Activated B cell treated with CpG ODN at 0.5 μM for 24 hours (primary cell): ENCODE data around the gene EXOSC7. TPM values are rescaled to one million over a fixed set of nuclear protein-coding genes. Genes with fewer than 3 reads are reported as not detected.
"Not testable (repeated sequence)": the region's sequence is repeated elsewhere in the genome, so short reads cannot be mapped to it uniquely, and the experiment has no call there.

Source experiments
- ATAC-seq: fragments of 200-7000 bp; cut with Tn5 transposase; one replicate; pipeline ENCODE4 v1.10.0; 2021; ENCODE audit warnings: low read depth, mild to moderate bottlenecking, moderate library complexity
- CTCF ChIA-PET: fragments of 350-600 bp; sonication (Branson Sonifier 250); formaldehyde crosslinking; loops from one replicate; lab custom pipeline; 2021; ENCODE audit warnings: antibody characterized with exemption; lab: Charles Lee
- POLR2A ChIA-PET: fragments of 350-600 bp; sonication (Branson Sonifier 250); formaldehyde crosslinking; loops from one replicate; lab custom pipeline; 2021; ENCODE audit warnings: antibody characterized with exemption; lab: Charles Lee
- DNase-seq: peaks from one replicate; pipeline ENCODE4 v3.0.0; 2022
- H3K27ac Mint-ChIP-seq: one replicate; pipeline ENCODE4 v1.8.0; 2020; ENCODE audit warnings: mixed read lengths
- H3K27me3 Mint-ChIP-seq: one replicate; pipeline ENCODE4 v1.8.0; 2021; ENCODE audit warnings: mixed read lengths
- H3K36me3 Mint-ChIP-seq: one replicate; pipeline ENCODE4 v1.8.0; 2021; ENCODE audit warnings: low read depth, mixed read lengths
- H3K4me1 Mint-ChIP-seq: one replicate; pipeline ENCODE4 v1.8.0; 2021; ENCODE audit warnings: mixed read lengths
- H3K4me3 Mint-ChIP-seq: one replicate; pipeline ENCODE4 v1.8.0; 2020; ENCODE audit warnings: mild to moderate bottlenecking, mixed read lengths
- H3K9me3 Mint-ChIP-seq: one replicate; pipeline ENCODE4 v1.8.0; 2020; ENCODE audit warnings: mixed read lengths
- intact Hi-C: fragments of 100-400 bp; cut with micrococcal nuclease; formaldehyde crosslinking; loops from one replicate; pipeline ENCODE4 v1.15.1; 2024
- total RNA-seq: library from RNA; stranded (reverse); gene quantifications from 2 replicates; pipeline ENCODE4 v1.2.3, GENCODE V29; 2022
- TF ChIP-seq, protein P1 (sequence below): fragments of 200-600 bp; IDR thresholded peaks from one replicate; pipeline ENCODE4 v1.8.0; 2022; ENCODE audit warnings: antibody characterized with exemption, mild to moderate bottlenecking

The EXOSC7 gene
- total RNA-seq, 1 donor from 2014 or later = 44.0 TPM

DNA sequence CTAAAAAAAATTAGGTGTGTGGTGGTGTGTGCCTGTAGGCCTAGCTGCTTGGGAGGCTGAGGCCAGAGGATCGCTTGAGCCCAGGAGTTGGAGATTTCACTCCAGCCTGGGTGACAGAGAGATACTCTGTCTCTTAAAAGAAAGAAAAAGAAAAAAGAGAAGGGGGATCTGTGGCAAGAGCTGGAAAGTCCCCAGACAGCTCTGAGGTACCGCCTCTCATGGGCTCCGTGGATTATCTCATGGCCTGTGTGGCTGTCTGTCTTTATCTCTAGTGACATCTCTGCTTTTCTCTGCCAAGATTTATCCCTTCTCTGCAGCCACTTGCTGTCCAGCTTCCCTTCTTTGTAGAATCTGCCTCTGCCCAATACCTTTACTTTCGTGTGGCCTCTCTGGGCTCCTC, 5.7 kb downstream of the EXOSC7 start:
- TF ChIP-seq, protein P1, sequence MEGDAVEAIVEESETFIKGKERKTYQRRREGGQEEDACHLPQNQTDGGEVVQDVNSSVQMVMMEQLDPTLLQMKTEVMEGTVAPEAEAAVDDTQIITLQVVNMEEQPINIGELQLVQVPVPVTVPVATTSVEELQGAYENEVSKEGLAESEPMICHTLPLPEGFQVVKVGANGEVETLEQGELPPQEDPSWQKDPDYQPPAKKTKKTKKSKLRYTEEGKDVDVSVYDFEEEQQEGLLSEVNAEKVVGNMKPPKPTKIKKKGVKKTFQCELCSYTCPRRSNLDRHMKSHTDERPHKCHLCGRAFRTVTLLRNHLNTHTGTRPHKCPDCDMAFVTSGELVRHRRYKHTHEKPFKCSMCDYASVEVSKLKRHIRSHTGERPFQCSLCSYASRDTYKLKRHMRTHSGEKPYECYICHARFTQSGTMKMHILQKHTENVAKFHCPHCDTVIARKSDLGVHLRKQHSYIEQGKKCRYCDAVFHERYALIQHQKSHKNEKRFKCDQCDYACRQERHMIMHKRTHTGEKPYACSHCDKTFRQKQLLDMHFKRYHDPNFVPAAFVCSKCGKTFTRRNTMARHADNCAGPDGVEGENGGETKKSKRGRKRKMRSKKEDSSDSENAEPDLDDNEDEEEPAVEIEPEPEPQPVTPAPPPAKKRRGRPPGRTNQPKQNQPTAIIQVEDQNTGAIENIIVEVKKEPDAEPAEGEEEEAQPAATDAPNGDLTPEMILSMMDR = no peak
- Mint-ChIP-seq H3K36me3 (peaks cover 18% of the 10 kb centered on the region), H3K9me3 (no peaks in the 10 kb centered on the region), H3K27me3 (no peaks in the 10 kb centered on the region), H3K27ac (no peak overlapping the region), H3K4me1 (peaks cover 70% of the 10 kb centered on the region), H3K4me3 (no peak overlapping the region)
- ChIA-PET CTCF (no interaction called here), POLR2A (no interaction called here)
- DNase-seq = no peak
- peak; percentile 66 for ATAC-seq
- intact Hi-C loops = no loop called here

DNA sequence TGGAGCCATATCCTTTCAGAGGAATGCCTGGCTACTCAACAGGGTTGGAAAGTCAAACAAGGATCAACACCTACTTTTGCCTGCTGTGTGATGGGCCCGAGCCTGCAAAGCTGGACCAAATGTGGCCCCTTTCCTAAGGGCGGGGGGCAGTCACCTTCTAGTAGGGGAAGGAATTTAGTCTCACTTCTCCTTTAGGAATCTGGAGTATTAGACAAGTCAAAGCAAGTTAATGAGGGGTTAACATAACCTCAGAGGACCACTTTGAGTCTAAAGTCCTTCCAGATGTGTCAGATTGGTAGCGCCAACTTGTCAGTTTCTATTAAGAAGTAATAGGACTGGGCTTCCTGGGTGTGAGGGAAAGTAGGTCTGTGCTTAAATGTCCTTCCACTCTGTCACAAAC, 6.8 kb downstream of the EXOSC7 start:
- H3K27ac Mint-ChIP-seq = no peak overlapping the region
- POLR2A ChIA-PET = no interaction called here

DNA sequence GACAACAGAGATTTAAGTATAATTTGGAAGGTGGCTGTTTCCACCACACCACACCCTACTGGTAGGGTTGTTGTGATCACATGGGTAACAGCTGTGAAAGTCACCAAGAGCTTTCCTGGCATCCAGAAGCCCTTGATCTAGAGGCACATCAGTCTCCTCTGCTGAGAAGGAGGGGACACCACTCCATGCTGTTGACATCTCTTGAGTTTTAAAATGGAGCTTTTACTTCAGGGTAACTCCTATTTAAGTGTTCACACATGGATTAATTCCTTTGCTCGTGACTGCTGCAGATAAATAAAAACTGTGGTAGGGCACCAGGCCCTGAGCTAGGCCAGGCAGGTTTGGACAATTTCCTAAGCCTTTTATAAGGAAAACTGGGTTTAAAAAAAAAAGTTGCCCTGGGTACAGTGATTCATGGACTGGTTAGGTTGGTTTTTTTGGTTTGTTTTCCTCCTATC, 7.5 kb downstream of the EXOSC7 start:
- no peak overlapping the region for H3K4me3 Mint-ChIP-seq
- no peak overlapping the region for H3K27ac Mint-ChIP-seq
- ATAC-seq (no peak), DNase-seq (no peak)
- no peaks in the 10 kb centered on the region for H3K9me3 Mint-ChIP-seq
- TF ChIP-seq, protein P1 = no peak
- ChIA-PET POLR2A (no interaction called here), CTCF (no interaction called here)
- H3K27me3 Mint-ChIP-seq = no peaks in the 10 kb centered on the region
- intact Hi-C loops = no loop called here
- peaks cover 57% of the 10 kb centered on the region for H3K4me1 Mint-ChIP-seq
- H3K36me3 Mint-ChIP-seq = peaks cover 13% of the 10 kb centered on the region

More for the DNA sequence above, 6.8 kb downstream of the EXOSC7 start:
- intact Hi-C loops = no loop called here
- no peak for ATAC-seq
- TF ChIP-seq, protein P1 = no peak
- H3K4me1 Mint-ChIP-seq = peaks cover 61% of the 10 kb centered on the region
- CTCF ChIA-PET = no interaction called here
- H3K9me3 Mint-ChIP-seq = no peaks in the 10 kb centered on the region
- H3K27me3 Mint-ChIP-seq = no peaks in the 10 kb centered on the region
- no peak for DNase-seq
- no peak overlapping the region for H3K4me3 Mint-ChIP-seq
- H3K36me3 Mint-ChIP-seq = peaks cover 16% of the 10 kb centered on the region

DNA sequence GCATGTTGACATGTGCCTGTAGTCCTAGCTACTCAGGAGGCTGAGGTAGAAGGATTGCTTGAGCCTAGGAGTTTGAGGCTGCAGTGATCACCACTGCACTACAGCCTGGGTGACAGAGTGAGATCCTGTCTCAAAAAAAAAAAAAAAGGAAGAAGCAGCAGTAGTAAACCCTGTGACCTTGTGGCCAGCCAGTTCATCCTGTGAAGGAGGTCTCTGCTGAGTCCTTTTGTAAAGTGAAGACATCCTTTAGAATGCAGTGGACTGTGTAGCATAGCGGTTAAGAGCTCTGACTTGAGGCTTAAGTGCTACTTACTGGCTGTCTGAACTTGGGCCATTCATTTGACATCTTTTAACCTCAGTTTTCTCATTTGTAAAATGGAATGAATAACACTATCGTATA, 8.3 kb downstream of the EXOSC7 start:
- Mint-ChIP-seq H3K4me3 (no peak overlapping the region), H3K4me1 (peaks cover 54% of the 10 kb centered on the region), H3K36me3 (peaks cover 19% of the 10 kb centered on the region), H3K27me3 (no peaks in the 10 kb centered on the region), H3K9me3 (no peaks in the 10 kb centered on the region), H3K27ac (peak overlapping the region; percentile 18)
- DNase-seq (no peak), ATAC-seq (peak; percentile 28)
- TF ChIP-seq, protein P1 = no peak
- intact Hi-C loops = no loop called here
- CTCF ChIA-PET = interaction anchor here (1.4 kb wide), 1 partner anchor 8 kb away, joined by 3 read pairs; the partner anchor contains the start of genes EXOSC7 and ZDHHC3
- POLR2A ChIA-PET = interaction anchor here (0.7 kb wide), 1 partner anchor 498 kb away, joined by 5 read pairs; no protein-coding TSS in a partner anchor

DNA sequence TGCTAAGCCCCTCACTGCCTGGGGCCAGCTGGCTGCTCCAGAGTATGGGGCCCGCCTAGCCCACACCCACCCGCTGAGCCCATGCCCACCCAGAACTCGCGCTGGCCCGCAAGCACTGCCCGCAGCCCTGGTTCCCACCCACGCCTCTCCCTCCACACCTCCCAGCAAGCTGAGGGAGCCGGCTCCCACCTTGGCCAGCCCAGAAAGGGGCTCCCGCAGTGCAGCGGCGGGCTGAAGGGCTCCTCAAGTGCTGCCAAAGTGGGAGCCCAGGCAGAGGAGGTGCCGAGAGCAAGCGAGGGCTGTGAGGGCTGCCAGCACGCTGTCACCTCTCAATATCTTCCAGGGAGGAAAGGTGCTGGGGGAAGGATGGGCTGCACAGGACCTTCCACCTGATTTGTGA, 10.3 kb downstream of the EXOSC7 start:
- H3K4me3 Mint-ChIP-seq, H3K27me3 Mint-ChIP-seq, H3K9me3 Mint-ChIP-seq, DNase-seq, ATAC-seq, intact Hi-C loops, H3K27ac Mint-ChIP-seq: not testable (repeated sequence)
- ChIA-PET POLR2A (interaction anchor here (0.7 kb wide), 1 partner anchor 819 kb away, joined by 3 read pairs; no protein-coding TSS in a partner anchor), CTCF (interaction anchor here (0.6 kb wide), 1 partner anchor 25 kb away, joined by 3 read pairs; no protein-coding TSS in a partner anchor)
- peaks cover 32% of the 10 kb centered on the region for H3K36me3 Mint-ChIP-seq
- H3K4me1 Mint-ChIP-seq = peaks cover 40% of the 10 kb centered on the region
